Occipital lobe (tissue), 2 donors: ENCODE measurements around the gene UPK1A. TPM values are rescaled to one million over a fixed set of nuclear protein-coding genes. Genes with fewer than 3 reads are reported as not detected.
"Not testable (repeated sequence)": the region's sequence is repeated elsewhere in the genome, so short reads cannot be mapped to it uniquely, and the experiment has no call there.

Experiments used
- DNase-seq: peaks from one replicate; lab custom pipeline; 2025; lab: John Stamatoyannopoulos, UW
- total RNA-seq: library from RNA; depleted of rRNA; stranded (reverse); fragments of >200 nt; gene quantifications from one replicate; pipeline ENCODE4 v1.2.3, GENCODE V29; 2014

Gene UPK1A
- total RNA-seq, 1 donor from 2014 or later, result not detected

GRCh38 chr19:35689836-35690235 is 23.5 kb downstream of the UPK1A start:
- DNase-seq, result no peak

GRCh38 chr19:35691106-35691505 is 24.8 kb downstream of the UPK1A start:
- DNase-seq, result not testable (repeated sequence)

- DNase-seq, result no peak
Observed at GRCh38 chr19:35692010-35692409, 25.7 kb downstream of the UPK1A start.

GRCh38 chr19:35693422-35693821 is 27.1 kb downstream of the UPK1A start:
- no peak for DNase-seq

GRCh38 chr19:35693835-35694599 is 27.7 kb downstream of the UPK1A start:
- DNase-seq, result peak; percentile 70

- no peak for DNase-seq
Observed at GRCh38 chr19:35695895-35696422, 29.6 kb downstream of the UPK1A start.

- DNase-seq, result no peak
Observed at GRCh38 chr19:35696835-35697234, 30.5 kb downstream of the UPK1A start.

GRCh38 chr19:35702223-35703012 is 36.1 kb downstream of the UPK1A start:
- peak; percentile 98 for DNase-seq

- DNase-seq, result no peak
Observed at GRCh38 chr19:35703343-35703742, 37.0 kb downstream of the UPK1A start.

GRCh38 chr19:35704218-35704617 is 37.9 kb downstream of the UPK1A start, which contains the start of gene ZBTB32:
Gene ZBTB32 (plus strand): TSS chr19:35704558. CDS start chr19:35714627, 10,069 bp downstream.
- no peak for DNase-seq

- DNase-seq, result no peak
Observed at GRCh38 chr19:35708391-35708790, 42.1 kb downstream of the UPK1A start.

- no peak for DNase-seq
Observed at GRCh38 chr19:35710784-35711723, 44.7 kb downstream of the UPK1A start.

GRCh38 chr19:35712567-35713505 is 46.5 kb downstream of the UPK1A start:
- DNase-seq, result no peak

GRCh38 chr19:35713506-35713850 is 47.2 kb downstream of the UPK1A start:
- no peak for DNase-seq

- DNase-seq, result no peak
Observed at GRCh38 chr19:35713904-35714495, 47.7 kb downstream of the UPK1A start.

GRCh38 chr19:35714601-35715354 is 48.5 kb downstream of the UPK1A start:
- DNase-seq, result no peak

GRCh38 chr19:35715355-35715809 is 49.1 kb downstream of the UPK1A start:
- DNase-seq, result no peak

GRCh38 chr19:35715981-35716800 is 49.9 kb downstream of the UPK1A start:
- peak; percentile 58 for DNase-seq
